ENCODE measurements around the gene FAM83C.

- TF ChIP-seq CTCF (IDR thresholded peaks at IDR 0.05) (no peak), EZH2 (IDR thresholded peaks at IDR 0.05) (no peak), EZH2phosphoT487 (IDR thresholded peaks at IDR 0.05) (no peak)
These were observed 28.3 kb upstream of the FAM83C start for GRCh38 chr20:35320396-35321126.
